IPS-18a (cell line): ENCODE measurements around the gene NFIB.

ENCODE experiments used
- H3K27ac ChIP-seq: one replicate; pipeline ENCODE4 v1.5.1; 2013; ENCODE audit warnings: low read length
- H3K27me3 ChIP-seq: one replicate; pipeline ENCODE4 v1.6.1; 2013; ENCODE audit warnings: mild to moderate bottlenecking, low read length; ENCODE audit not compliant: control insufficient read depth, insufficient read depth
- H3K36me3 ChIP-seq: one replicate; pipeline ENCODE4 v1.6.1; 2013; ENCODE audit warnings: low read depth, low read length; ENCODE audit not compliant: control insufficient read depth
- H3K4me1 ChIP-seq: one replicate; pipeline ENCODE4 v1.6.1; 2013; ENCODE audit warnings: low read depth, low read length; ENCODE audit not compliant: control insufficient read depth
- H3K4me3 ChIP-seq: one replicate; pipeline ENCODE4 v1.5.1; 2013; ENCODE audit warnings: low read length
- H3K9ac ChIP-seq: one replicate; pipeline ENCODE4 v1.6.1; 2013; ENCODE audit warnings: mild to moderate bottlenecking, low read length, moderate library complexity
- H3K9me3 ChIP-seq: one replicate; pipeline ENCODE4 v1.6.1; 2013; ENCODE audit warnings: low read depth, low read length; ENCODE audit not compliant: control insufficient read depth

The NFIB gene

DNA sequence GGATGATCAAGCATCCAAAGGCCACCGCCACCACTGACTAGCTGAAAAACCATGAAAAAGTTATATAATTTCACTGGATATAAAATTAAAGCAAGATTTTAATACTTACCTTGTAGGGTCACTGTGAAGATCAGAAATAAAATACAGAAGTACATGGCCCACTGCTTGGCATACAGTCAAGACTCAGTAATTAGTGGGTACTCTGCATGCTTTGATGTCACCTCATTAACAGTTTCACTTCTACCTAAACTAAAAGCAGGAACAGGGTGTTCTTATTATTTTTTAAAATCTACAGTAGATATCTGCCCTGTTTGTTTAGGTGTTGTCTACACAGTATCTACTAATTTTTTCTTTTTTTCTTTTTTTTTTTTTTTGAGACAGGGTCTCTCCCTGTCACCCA, 66.4 kb downstream of the NFIB start:
- Histone ChIP-seq H3K36me3 (no peaks in the 10 kb centered on the region), H3K27me3 (no peaks in the 10 kb centered on the region), H3K4me3 (no peak overlapping the region), H3K27ac (no peak overlapping the region), H3K4me1 (peaks cover 6% of the 10 kb centered on the region), H3K9ac (no peak overlapping the region), H3K9me3 (no peaks in the 10 kb centered on the region)

GRCh38 chr9:14246951-14247350, 67.0 kb downstream of the NFIB start:
- H3K36me3 ChIP-seq = no peaks in the 10 kb centered on the region
- H3K9me3 ChIP-seq = no peaks in the 10 kb centered on the region
- H3K27me3 ChIP-seq = no peaks in the 10 kb centered on the region
- no peak overlapping the region for H3K9ac ChIP-seq
- H3K4me1 ChIP-seq = peaks cover 6% of the 10 kb centered on the region
- H3K4me3 ChIP-seq = no peak overlapping the region
- H3K27ac ChIP-seq = no peak overlapping the region

GRCh38 chr9:14245901-14246525, 67.9 kb downstream of the NFIB start:
- Histone ChIP-seq H3K9ac (no peak overlapping the region), H3K9me3 (no peaks in the 10 kb centered on the region), H3K36me3 (no peaks in the 10 kb centered on the region), H3K4me1 (peaks cover 3% of the 10 kb centered on the region), H3K27ac (no peak overlapping the region), H3K27me3 (no peaks in the 10 kb centered on the region), H3K4me3 (no peak overlapping the region)

- Histone ChIP-seq H3K27ac (no peak overlapping the region), H3K9me3 (no peaks in the 10 kb centered on the region), H3K4me1 (peaks cover 19% of the 10 kb centered on the region), H3K4me3 (no peak overlapping the region), H3K36me3 (no peaks in the 10 kb centered on the region), H3K27me3 (no peaks in the 10 kb centered on the region), H3K9ac (no peak overlapping the region)
These were observed 70.4 kb downstream of the NFIB start for GRCh38 chr9:14243514-14244042.

- peaks cover 26% of the 10 kb centered on the region for H3K4me1 ChIP-seq
- H3K9me3 ChIP-seq = no peaks in the 10 kb centered on the region
- no peaks in the 10 kb centered on the region for H3K27me3 ChIP-seq
- H3K4me3 ChIP-seq = no peak overlapping the region
- no peak overlapping the region for H3K27ac ChIP-seq
- H3K9ac ChIP-seq = no peak overlapping the region
- no peaks in the 10 kb centered on the region for H3K36me3 ChIP-seq
These were observed 71.7 kb downstream of the NFIB start for GRCh38 chr9:14242150-14242805.

- H3K36me3 ChIP-seq = no peaks in the 10 kb centered on the region
- H3K9ac ChIP-seq = no peak overlapping the region
- H3K9me3 ChIP-seq = no peaks in the 10 kb centered on the region
- H3K27ac ChIP-seq = no peak overlapping the region
- peaks cover 26% of the 10 kb centered on the region for H3K4me1 ChIP-seq
- no peaks in the 10 kb centered on the region for H3K27me3 ChIP-seq
- no peak overlapping the region for H3K4me3 ChIP-seq
These were observed 73.4 kb downstream of the NFIB start for GRCh38 chr9:14240537-14240936.

GRCh38 chr9:14238518-14238917, 75.4 kb downstream of the NFIB start:
- no peaks in the 10 kb centered on the region for H3K36me3 ChIP-seq
- no peak overlapping the region for H3K4me3 ChIP-seq
- no peak overlapping the region for H3K9ac ChIP-seq
- peaks cover 26% of the 10 kb centered on the region for H3K4me1 ChIP-seq
- no peaks in the 10 kb centered on the region for H3K9me3 ChIP-seq
- H3K27me3 ChIP-seq = no peaks in the 10 kb centered on the region
- H3K27ac ChIP-seq = no peak overlapping the region

DNA sequence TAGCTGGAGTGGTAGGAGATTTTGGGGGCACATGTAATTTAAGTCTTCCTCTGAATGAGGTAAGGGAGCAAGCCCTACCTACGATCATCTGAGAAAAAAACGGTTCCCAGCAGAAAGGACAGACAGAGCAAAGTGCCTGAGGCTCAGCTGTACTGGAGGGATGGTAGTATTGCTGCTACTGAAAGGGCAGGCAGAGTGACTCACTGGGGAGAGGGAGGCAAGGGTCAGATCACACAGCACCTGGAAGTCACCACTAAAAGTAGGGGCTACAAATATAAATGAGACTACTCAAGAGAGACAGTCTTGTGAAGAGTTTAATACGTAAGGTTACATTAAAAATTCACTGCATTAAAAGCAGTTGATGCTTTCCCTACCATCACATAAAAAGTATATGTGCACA, 75.9 kb downstream of the NFIB start:
- Histone ChIP-seq H3K27me3 (no peaks in the 10 kb centered on the region), H3K36me3 (no peaks in the 10 kb centered on the region), H3K27ac (no peak overlapping the region), H3K9me3 (no peaks in the 10 kb centered on the region), H3K4me1 (peaks cover 26% of the 10 kb centered on the region), H3K4me3 (no peak overlapping the region), H3K9ac (no peak overlapping the region)

- no peaks in the 10 kb centered on the region for H3K36me3 ChIP-seq
- H3K4me1 ChIP-seq = peaks cover 33% of the 10 kb centered on the region
- no peak overlapping the region for H3K9ac ChIP-seq
- H3K27me3 ChIP-seq = no peaks in the 10 kb centered on the region
- H3K9me3 ChIP-seq = no peaks in the 10 kb centered on the region
- H3K27ac ChIP-seq = no peak overlapping the region
- no peak overlapping the region for H3K4me3 ChIP-seq
These were observed 77.3 kb downstream of the NFIB start for GRCh38 chr9:14236591-14236990.

GRCh38 chr9:14232111-14232510, 81.8 kb downstream of the NFIB start:
- Histone ChIP-seq H3K36me3 (no peaks in the 10 kb centered on the region), H3K27me3 (no peaks in the 10 kb centered on the region), H3K9me3 (no peaks in the 10 kb centered on the region), H3K9ac (no peak overlapping the region), H3K27ac (no peak overlapping the region), H3K4me3 (no peak overlapping the region), H3K4me1 (peaks cover 12% of the 10 kb centered on the region)

DNA sequence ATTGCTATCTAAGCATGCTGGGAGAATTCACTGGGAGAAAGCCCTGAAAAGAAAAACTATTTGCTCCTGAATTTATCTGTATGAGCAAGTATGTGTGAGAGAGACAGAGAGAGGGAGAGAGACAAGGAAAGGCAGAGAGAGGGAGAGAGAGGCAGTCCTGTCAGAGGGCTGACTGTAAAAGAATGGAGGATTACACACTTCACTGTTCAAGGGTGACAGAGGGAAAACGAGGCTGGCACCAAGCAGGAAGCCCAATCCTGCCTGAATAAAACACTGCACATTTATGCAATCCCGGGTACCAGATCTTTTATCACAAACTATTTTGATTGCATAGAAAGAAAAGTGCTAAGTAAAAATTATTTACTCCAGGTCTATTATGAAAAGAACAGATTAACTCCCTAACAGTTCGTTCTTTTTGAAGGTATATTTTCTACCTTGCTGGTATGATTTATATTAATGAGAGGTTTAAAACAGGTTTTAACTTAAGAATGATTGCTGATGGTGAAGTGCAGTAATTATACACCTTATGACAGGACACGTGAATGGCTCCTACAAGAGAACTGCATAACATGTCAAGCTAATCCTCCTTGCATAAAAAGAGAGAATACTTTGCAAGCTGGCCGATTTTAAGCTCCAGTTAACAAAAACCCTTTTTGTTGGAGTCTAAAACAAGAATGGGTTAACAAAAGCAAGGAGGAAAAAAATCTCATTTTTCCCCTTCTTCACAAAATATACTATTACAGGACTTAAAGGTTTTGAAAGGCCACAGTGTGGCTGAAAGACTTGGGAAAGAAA, 82.5 kb downstream of the NFIB start:
- Histone ChIP-seq H3K9me3 (no peaks in the 10 kb centered on the region), H3K4me1 (peaks cover 12% of the 10 kb centered on the region), H3K27me3 (no peaks in the 10 kb centered on the region), H3K4me3 (no peak overlapping the region), H3K27ac (no peak overlapping the region), H3K36me3 (no peaks in the 10 kb centered on the region), H3K9ac (no peak overlapping the region)
